Spleen (tissue), 11 donors: ENCODE data around the gene SH3RF3. TPM values are rescaled to one million over a fixed set of nuclear protein-coding genes. Genes with fewer than 3 reads are reported as not detected.

Source experiments
- DNase-seq: peaks from one replicate; pipeline ENCODE4 v3.0.0-alpha.2; 2020
- H3K27ac ChIP-seq, 8 donors: fragments of 200-600 bp; sonication (generic) in 7 of 8; 1 replicate in 4 of 8; 2 replicates in 4 of 8; pipeline versions ENCODE4 v1.5.0 to v1.8.0; 2016 to 2021; ENCODE audit warnings: inconsistent platforms in 4 of 8, mild to moderate bottlenecking in 4 of 8, moderate library complexity in 1 of 8
- H3K27me3 ChIP-seq, 7 donors: fragments of 200-600 bp; sonication (generic) in 6 of 7; replicated peaks in 1 of 7; 1 replicate in 4 of 7; 2 replicates in 3 of 7; pipeline versions ENCODE4 v1.5.0 to v1.8.0; 2016 to 2021; ENCODE audit warnings: inconsistent platforms in 3 of 7, mild to moderate bottlenecking in 1 of 7
- H3K36me3 ChIP-seq, 6 donors: fragments of 200-600 bp; sonication (generic) in 5 of 6; 1 replicate in 4 of 6; 2 replicates in 2 of 6; pipeline versions ENCODE4 v1.5.0 to v1.8.0; 2016 to 2021; ENCODE audit warnings: inconsistent platforms in 2 of 6
- H3K4me1 ChIP-seq, 6 donors: fragments of 200-600 bp; sonication (generic) in 5 of 6; 1 replicate in 3 of 6; 2 replicates in 3 of 6; pipeline versions ENCODE4 v1.5.0 to v1.8.0; 2016 to 2021; ENCODE audit warnings: inconsistent platforms in 3 of 6
- H3K4me3 ChIP-seq, 8 donors: fragments of 200-600 bp; sonication (generic) in 7 of 8; 1 replicate in 4 of 8; 2 replicates in 4 of 8; pipeline versions ENCODE4 v1.5.0 to v1.8.0; 2016 to 2021; ENCODE audit warnings: inconsistent platforms in 4 of 8, mild to moderate bottlenecking in 4 of 8, moderate library complexity in 2 of 8
- H3K9me3 ChIP-seq, 8 donors: fragments of 200-600 bp; sonication (generic) in 7 of 8; 1 replicate in 4 of 8; 2 replicates in 4 of 8; pipeline versions ENCODE4 v1.5.0 to v1.8.0; 2016 to 2021; ENCODE audit warnings: inconsistent platforms in 4 of 8
- POLR2A ChIP-seq, 3 donors: fragments of 450-650 bp; IDR thresholded peaks; one replicate each; pipeline ENCODE4 v1.5.1; 2017; ENCODE audit warnings: antibody characterized with exemption in 3 of 3, mild to moderate bottlenecking in 1 of 3
- POLR2AphosphoS5 ChIP-seq, 3 donors: sonication (generic); formaldehyde crosslinking; IDR thresholded peaks; one replicate each; pipeline ENCODE4 v1.5.1; 2017; ENCODE audit warnings: antibody characterized with exemption in 3 of 3
- WGBS, 5 donors: extraction: QIAGEN DNeasy Blood & Tissue Kit in 3 of 5; methylation state at CpG; one replicate each; pipeline versions ENCODE4 v1.1.5 to v1.1.7; 2013 to 2018; 5-methylcytosine and 5-hydroxymethylcytosine counted together
- intact Hi-C: fragments of 100-400 bp; cut with DNase I; formaldehyde crosslinking; loops from one replicate; pipeline ENCODE4 v1.15.0; 2023; ENCODE audit warnings: low total_unique reads
- polyA plus RNA-seq, 3 donors: library from polyadenylated mRNA; stranded (reverse); fragments of 200-250 nt; gene quantifications; one replicate each; pipeline ENCODE4 v1.2.1, GENCODE V29; 2013
- total RNA-seq, 7 donors: library from RNA; depleted of rRNA in 3 of 7; stranded (reverse); fragments of >200 nt in 3 of 7; fragmentation: NEBNext Ultra II Directional in 4 of 7; extraction: Animal tissue kit (Norgen Biotek cat#: 25700) in 4 of 7; gene quantifications; one replicate each; pipeline versions ENCODE4 v1.1.0 to v1.2.1, GENCODE V29; 2016 to 2021
- TF ChIP-seq, protein P1 (sequence below), 11 experiments: fragments of 200-600 bp in 7 of 11; fragments of 450-650 bp in 4 of 11; sonication (generic) in 4 of 11; IDR thresholded peaks in 8 of 11; conservative IDR thresholded peaks in 3 of 11; 1 replicate in 7 of 11; 2 replicates in 4 of 11; pipeline versions ENCODE4 v1.4.0 to v1.8.0; 2016 to 2021; ENCODE audit warnings: antibody characterized with exemption in 11 of 11, inconsistent platforms in 4 of 11, mild to moderate bottlenecking in 1 of 11
- donor health status: healthy with polysubstance abuse.
- donor health status: DM: no; HTN: no; CAD: no; lungs with moderate emphysema.
- donor health status: DM: no; HTN: no; CAD: no.
- donor health status: Bipolar disorder and iron deficiency.
- donor health status: healthy.
- donor health status: DM: no; HTN: no; CAD: no.
- donor health status: DM: yes; HTN: yes; CAD: no.

SH3RF3 gene
- total and polyA plus RNA-seq, 10 donors, result 1.3 to 7.6 (median 4.7) TPM

GRCh38 chr2:109299536-109299935 is 170.5 kb downstream of the SH3RF3 start:
- intact Hi-C loops, result no loop called here
- DNase-seq, result no peak
- Histone ChIP-seq H3K4me3 (no peak overlapping the region), H3K9me3 (peaks cover 0 to 3% (median 0%) of the 10 kb centered on the region in 8 donors), H3K36me3 (no peaks in the 10 kb centered on the region), H3K27me3 (no peaks in the 10 kb centered on the region), H3K4me1 (peaks cover 0 to 9% (median 0%) of the 10 kb centered on the region in 6 donors), H3K27ac (no peak overlapping the region)
- 67 to 79% (median 71%) methylated on average over 5 of the region's 5 CpGs for WGBS, 5 donors
- no peak for TF ChIP-seq POLR2A (IDR thresholded peaks at IDR 0.05)
- TF ChIP-seq, protein P1, sequence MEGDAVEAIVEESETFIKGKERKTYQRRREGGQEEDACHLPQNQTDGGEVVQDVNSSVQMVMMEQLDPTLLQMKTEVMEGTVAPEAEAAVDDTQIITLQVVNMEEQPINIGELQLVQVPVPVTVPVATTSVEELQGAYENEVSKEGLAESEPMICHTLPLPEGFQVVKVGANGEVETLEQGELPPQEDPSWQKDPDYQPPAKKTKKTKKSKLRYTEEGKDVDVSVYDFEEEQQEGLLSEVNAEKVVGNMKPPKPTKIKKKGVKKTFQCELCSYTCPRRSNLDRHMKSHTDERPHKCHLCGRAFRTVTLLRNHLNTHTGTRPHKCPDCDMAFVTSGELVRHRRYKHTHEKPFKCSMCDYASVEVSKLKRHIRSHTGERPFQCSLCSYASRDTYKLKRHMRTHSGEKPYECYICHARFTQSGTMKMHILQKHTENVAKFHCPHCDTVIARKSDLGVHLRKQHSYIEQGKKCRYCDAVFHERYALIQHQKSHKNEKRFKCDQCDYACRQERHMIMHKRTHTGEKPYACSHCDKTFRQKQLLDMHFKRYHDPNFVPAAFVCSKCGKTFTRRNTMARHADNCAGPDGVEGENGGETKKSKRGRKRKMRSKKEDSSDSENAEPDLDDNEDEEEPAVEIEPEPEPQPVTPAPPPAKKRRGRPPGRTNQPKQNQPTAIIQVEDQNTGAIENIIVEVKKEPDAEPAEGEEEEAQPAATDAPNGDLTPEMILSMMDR (IDR thresholded peaks at IDR 0.05 in 8 of 11, conservative IDR thresholded peaks at IDR 0.05 in 3 of 11), result no peak
- no peak for TF ChIP-seq POLR2AphosphoS5 (IDR thresholded peaks at IDR 0.05)

- DNase-seq, result no peak
- Histone ChIP-seq H3K9me3 (no peaks in the 10 kb centered on the region), H3K4me3 (no peak overlapping the region), H3K27ac (no peak overlapping the region), H3K4me1 (no peaks in the 10 kb centered on the region), H3K36me3 (no peaks in the 10 kb centered on the region), H3K27me3 (no peaks in the 10 kb centered on the region)
- WGBS, 5 donors, result 61 to 74% (median 66%) methylated on average over 3 of the region's 3 CpGs
- intact Hi-C loops, result no loop called here
- TF ChIP-seq POLR2A (IDR thresholded peaks at IDR 0.05), result no peak
- TF ChIP-seq, protein P1 (IDR thresholded peaks at IDR 0.05 in 8 of 11, conservative IDR thresholded peaks at IDR 0.05 in 3 of 11), result no peak
- no peak for TF ChIP-seq POLR2AphosphoS5 (IDR thresholded peaks at IDR 0.05)
Observed at GRCh38 chr2:109300582-109300981, 171.6 kb downstream of the SH3RF3 start.

DNA sequence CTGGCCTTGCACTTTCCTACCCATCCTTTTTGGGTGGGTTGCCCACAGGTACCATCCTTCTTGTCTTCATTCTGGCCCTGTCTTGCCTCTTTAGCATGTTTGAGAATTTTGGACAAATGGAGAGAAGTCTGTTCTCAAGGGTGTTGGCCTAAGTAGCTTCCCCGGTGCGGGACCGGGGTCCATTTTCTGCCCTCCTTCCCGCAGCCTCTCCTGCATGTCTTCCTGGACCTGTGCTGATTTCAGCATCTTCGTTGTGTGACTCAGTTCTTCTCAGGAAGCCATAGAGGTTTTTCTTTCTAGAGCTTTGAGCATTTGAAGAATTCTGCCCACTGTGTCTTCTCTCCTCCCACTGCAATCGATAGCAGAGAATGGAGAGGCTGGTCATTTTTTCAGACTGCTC is 172.7 kb downstream of the SH3RF3 start:
- no peak for DNase-seq
- H3K36me3 ChIP-seq, result no peaks in the 10 kb centered on the region
- no peak overlapping the region for H3K4me3 ChIP-seq
- H3K4me1 ChIP-seq, result no peaks in the 10 kb centered on the region
- TF ChIP-seq, protein P1 (IDR thresholded peaks at IDR 0.05 in 8 of 11, conservative IDR thresholded peaks at IDR 0.05 in 3 of 11), result no peak
- TF ChIP-seq POLR2A (IDR thresholded peaks at IDR 0.05), result no peak
- TF ChIP-seq POLR2AphosphoS5 (IDR thresholded peaks at IDR 0.05), result no peak
- no peaks in the 10 kb centered on the region for H3K9me3 ChIP-seq
- H3K27me3 ChIP-seq, result no peaks in the 10 kb centered on the region
- H3K27ac ChIP-seq, result no peak overlapping the region
- intact Hi-C loops, result no loop called here
- 89 to 96% (median 93%) methylated on average over 6 of the region's 6 CpGs for WGBS, 5 donors

DNA sequence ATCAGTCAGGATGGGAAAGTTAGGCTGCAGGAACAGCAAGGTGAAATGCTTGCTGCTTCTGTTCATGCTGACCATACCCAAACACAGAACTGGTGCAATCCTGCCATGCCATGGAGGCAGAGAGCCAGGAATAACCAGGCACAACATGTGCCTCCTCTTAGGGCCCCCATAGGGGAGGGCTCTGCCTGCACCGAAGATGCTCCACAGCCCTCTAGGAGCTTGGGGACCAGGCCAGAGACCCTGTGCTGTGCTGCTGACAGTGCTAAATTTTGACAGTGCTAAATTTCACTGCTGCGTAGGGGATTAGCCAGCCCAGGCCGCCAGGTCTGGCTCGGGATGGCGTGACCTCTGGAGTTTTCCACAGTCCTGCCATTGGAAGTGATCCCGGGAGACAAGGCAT is 173.3 kb downstream of the SH3RF3 start:
- 86 to 95% (median 95%) methylated on average over 6 of the region's 6 CpGs for WGBS, 5 donors

More for the DNA sequence above, 173.3 kb downstream of the SH3RF3 start:
- TF ChIP-seq POLR2A (IDR thresholded peaks at IDR 0.05), result no peak
- TF ChIP-seq POLR2AphosphoS5 (IDR thresholded peaks at IDR 0.05), result no peak
- TF ChIP-seq, protein P1 (IDR thresholded peaks at IDR 0.05 in 8 of 11, conservative IDR thresholded peaks at IDR 0.05 in 3 of 11), result no peak
- Histone ChIP-seq H3K27me3 (no peaks in the 10 kb centered on the region), H3K36me3 (no peaks in the 10 kb centered on the region), H3K4me1 (no peaks in the 10 kb centered on the region), H3K4me3 (no peak overlapping the region), H3K27ac (no peak overlapping the region), H3K9me3 (no peaks in the 10 kb centered on the region)
- intact Hi-C loops, result no loop called here
- no peak for DNase-seq
